Forelimb muscle (tissue), 1 donor: ENCODE measurements around the gene F12. TPM values are rescaled to one million over a fixed set of nuclear protein-coding genes. Genes with fewer than 3 reads are reported as not detected.

Experiments used
- DNase-seq: peaks from one replicate; pipeline ENCODE4 v3.0.0-alpha.2; 2013; ENCODE audit warnings: low read depth
- polyA plus RNA-seq: library from polyadenylated mRNA; unstranded; fragments of 120-200 nt; gene quantifications from one replicate; pipeline ENCODE4 v1.2.1, GENCODE V29; 2013; ENCODE audit not compliant: insufficient read length

F12 gene
- polyA plus RNA-seq: 0.52 TPM

DNA sequence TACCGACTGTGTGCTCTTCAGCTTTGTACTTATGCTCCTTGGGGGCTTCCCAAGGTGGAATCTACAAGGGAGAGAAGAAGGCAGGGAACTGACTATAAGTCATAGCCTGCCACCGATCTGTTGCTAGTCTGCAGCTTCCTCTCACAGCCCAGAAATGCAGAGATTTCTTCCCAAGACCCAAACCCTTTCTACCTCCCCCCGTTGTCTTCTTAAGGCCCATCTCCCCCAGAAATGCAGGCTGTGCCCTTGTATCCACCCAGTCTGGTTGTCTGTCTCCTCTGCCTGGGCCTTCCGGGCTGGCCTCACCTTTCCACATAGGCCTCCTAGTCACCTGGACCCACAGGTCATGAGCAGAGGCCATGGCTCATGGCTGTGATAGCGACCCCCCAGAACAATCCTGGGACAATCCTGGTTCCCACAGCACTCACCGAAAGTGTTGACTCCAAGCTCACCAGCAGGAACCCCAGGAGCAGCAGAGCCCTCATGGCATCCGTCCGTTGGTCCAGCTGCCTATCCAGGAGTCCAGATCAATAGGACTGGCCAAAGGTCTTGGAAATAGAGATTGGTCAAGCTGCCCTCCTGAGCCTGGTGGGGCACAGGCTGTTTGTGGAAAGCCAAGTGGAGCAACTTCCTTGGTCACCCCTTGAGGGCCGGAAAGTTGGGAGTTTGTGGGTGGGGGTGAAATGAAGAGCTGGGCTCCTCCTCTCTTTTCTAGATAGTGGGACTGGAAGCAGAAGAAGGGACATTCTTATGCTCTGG lies at the start of gene F12:
Gene F12, minus strand, starts transcription at position 522 of the 759 bp plus-strand sequence. Its CDS starts 37 bp downstream, at position 485.
- no peak for DNase-seq

DNA sequence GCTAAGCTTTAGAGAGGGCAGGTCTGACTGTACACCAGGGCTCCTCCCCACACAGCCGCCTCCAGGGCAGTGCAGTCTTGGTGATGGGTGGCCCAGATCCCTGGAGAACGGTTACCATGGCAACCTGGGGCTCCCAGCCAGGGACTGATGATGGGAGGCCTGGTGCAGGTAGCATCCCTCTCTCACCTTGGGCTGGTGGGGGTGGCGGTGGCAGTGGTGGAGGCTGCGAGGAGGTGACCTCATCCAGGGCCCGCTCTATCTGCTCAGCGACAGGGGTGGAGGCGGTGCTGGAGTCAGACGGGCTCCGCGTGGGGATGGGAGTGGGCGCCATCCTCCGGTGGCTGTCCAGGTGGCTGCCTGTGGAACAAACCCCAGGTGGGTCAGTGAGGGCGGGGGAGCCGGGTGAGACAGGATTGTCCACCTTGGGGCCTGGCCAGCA lies 49.6 kb upstream of the F12 start:
- DNase-seq: no peak

DNA sequence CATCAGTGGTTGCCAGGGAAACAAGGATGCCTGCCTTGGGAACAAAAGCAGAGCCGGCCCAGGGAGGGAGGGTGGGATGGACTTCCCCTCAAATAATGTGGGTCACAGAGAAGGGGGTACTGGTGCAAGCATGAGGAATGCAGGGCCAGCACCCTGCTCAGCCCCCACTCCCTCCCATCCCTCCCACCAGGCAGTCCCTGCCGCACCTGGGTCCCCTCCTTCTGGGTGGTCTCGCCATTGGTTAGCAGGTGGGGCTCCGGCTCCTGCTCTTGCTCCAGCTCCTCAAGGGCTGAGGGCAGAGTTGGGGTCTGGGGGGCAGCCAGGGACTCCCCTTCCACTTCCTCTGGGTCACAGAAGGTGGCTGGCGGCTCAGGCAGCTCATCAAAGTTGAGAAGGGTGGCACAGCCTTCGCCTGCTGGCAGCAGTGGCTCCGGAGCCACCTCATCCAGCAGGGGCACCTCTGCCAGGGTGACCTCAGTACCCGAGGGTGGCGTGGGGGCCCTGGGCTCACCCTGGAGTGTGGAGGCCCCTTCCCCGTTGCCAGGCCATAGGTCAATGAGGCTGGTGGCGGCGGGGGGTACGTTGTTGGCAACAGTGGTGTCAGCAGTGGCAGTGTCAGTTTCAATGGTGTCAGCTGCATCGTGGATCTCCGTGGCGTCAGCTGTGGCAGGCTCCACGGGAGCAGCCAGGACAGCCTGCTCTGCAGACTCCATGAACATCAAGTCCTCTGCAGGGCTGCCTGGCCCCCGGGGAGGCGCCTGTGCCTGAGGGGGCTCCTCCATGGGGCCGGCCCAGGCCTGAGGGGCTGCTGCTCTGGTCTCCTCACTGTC lies 48.7 kb upstream of the F12 start:
- DNase-seq: no peak

DNA sequence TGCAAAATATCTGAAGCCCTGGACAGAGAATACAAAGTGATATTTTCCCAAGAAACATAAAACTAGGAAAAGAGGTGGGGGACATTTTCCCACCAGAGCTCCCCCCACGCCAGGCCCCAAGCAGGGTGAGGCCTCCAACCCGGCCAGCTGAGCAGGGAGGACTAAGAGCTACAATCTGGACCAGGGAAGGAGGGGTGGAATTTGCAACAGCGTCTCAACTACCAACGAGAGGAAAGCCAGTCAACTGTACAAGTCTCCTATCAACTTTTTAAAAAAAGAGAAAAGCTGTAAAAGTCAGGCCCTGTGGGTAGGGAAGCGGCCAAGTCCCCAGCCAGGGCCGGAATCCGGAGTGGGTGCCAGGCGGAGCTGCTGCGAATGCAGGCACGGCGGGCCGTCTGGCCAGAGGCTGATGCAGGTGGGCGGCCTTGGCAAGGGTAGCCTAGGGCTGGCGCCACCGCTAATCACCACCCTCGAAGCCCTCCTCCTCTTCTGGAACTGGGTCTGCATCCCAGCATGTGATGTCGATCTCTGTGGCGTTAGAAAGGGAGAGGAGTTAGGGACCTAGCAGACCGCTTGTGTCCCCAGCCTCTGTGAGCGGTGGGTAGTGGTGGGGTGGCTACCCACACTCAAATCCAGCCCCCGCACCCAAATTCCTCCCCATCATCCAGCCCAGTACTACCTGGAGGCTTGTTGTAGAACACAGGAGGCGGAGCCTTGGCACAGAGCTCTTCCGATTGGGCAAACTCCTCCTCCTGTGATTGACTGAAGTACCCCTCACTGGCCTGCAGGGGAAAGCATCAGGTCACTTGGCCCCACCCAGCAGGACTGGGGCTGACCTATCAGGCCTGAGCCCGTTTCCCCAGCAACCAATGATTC lies 47.9 kb upstream of the F12 start:
- peak; percentile 74 for DNase-seq

DNA sequence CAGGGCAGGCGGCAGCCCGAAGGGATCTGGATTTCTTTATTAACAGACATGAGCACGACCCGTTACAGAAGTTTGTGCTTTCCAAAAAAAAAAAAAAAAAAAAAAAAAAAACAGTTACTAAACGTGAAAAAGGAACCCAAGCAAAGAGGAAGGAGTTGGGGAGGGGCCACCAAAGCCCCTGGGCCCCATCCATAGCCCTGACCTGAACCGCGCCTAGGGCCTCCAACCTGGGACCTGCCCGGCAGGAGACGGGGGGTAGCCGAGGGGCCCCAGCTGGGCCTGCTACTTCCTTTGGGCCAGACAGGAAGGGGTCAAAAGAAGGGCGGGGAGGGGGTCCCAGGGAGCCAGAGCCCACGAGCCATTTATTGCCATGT lies 47.2 kb upstream of the F12 start:
- no peak for DNase-seq

DNA sequence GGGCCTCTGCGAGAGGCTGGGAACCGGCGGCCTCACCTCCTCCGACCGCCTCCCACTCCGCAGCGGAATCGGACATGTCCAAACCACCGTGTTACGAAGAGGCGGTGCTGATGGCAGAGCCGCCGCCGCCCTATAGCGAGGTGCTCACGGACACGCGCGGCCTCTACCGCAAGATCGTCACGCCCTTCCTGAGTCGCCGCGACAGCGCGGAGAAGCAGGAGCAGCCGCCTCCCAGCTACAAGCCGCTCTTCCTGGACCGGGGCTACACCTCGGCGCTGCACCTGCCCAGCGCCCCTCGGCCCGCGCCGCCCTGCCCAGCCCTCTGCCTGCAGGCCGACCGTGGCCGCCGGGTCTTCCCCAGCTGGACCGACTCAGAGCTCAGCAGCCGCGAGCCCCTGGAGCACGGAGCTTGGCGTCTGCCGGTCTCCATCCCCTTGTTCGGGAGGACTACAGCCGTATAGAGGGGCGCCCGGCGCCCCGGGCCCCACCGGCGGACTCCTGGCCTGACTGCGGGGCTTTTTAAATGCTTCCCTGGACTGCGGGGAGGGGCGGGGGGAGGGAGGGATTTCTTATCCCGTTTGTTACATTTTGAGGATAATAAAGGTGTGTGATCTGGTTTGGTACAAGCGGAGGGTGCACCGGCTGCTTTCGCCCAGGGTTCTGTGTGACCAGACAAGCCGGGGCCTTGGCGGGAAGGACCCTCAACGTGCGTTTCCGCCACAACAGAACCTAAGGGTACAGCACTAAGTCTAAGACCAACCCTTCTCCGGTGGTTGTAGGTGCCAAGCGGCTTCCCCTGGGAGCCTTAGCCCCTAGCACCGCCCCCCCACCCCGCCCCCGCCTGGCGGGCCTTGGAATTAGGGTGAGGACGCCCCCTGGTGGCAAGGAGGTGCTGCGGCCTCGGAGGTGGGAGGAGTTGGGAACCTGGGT lies 46.6 kb upstream of the F12 start:
- DNase-seq: no peak

DNA sequence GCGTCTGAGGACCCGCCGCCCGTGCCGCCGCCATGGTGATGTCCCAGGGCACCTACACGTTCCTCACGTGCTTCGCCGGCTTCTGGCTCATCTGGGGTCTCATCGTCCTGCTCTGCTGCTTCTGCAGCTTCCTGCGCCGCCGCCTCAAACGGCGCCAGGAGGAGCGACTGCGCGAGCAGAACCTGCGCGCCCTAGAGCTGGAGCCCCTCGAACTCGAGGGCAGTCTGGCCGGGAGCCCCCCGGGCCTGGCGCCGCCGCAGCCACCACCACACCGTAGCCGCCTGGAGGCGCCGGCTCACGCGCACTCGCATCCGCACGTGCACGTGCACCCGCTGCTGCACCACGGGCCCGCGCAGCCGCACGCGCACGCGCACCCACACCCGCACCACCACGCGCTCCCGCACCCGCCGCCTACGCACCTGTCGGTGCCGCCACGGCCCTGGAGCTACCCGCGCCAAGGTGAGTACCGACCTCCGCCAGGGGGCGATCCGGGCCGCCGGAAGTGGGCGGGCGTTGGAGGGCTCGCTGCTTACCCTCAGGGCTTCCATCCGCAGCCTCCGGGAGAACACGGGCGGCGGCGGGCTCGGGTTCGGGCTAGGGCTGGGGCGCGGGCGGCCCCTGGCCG lies 45.8 kb upstream of the F12 start:
- no peak for DNase-seq

DNA sequence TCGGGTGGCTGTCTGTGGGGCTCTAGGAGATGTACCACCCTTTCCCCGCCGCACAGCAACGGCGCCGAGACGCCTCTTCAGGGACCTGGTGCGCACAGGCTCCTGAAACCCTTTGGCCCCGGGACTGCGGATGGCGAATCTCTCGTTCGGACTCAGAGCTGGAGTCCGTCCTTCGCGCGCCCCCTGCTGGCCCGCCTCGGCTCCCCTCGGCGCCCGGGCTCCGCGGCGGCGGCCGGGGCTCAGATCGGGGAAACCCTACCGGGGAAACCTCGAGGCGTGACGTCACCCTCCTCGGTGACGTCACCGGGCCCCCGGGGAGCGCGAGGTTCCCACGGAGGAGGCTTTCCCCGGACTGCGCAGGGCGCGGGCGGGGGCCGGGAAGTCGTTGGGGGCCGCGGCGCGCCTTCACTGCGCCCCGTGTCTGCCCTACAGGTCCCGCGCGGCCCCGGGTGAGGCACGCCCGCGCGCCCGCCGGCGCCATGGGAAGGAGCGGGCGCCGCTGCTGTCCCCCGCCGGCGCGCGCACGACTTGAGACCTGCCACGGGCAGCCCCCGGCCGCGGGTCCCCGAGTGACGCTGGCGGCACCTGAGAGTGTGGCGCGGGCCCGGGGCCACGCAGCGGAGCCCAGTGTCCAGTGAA lies 45.2 kb upstream of the F12 start:
- no peak for DNase-seq

DNA sequence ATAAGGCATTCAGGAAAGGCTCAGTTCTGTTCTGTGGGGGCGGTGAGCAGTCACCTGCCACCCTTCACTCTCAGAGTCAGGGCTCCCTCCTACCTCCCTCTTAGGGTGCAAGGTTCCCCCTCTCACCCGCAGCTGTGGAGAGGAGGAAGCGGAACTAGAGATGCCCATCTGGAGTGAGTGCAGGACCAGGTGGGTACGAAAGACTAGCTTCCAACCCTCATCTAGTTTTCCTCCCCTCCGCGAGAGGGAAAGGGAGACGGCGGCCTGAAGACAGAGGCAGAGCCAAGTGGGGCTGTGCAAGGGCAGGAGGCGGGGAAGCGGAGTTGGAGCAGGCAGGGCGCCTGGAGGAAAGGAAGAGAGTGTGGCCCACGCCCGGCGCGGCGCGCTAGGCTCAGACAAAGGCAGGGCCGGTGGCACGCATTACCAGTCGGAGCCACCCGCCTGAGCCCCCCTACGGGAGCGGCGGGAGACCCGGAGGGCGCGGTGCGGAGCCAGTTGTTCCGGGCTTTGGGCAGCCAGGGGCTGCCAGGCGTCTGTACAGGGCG lies 44.6 kb upstream of the F12 start:
- DNase-seq: no peak

DNA sequence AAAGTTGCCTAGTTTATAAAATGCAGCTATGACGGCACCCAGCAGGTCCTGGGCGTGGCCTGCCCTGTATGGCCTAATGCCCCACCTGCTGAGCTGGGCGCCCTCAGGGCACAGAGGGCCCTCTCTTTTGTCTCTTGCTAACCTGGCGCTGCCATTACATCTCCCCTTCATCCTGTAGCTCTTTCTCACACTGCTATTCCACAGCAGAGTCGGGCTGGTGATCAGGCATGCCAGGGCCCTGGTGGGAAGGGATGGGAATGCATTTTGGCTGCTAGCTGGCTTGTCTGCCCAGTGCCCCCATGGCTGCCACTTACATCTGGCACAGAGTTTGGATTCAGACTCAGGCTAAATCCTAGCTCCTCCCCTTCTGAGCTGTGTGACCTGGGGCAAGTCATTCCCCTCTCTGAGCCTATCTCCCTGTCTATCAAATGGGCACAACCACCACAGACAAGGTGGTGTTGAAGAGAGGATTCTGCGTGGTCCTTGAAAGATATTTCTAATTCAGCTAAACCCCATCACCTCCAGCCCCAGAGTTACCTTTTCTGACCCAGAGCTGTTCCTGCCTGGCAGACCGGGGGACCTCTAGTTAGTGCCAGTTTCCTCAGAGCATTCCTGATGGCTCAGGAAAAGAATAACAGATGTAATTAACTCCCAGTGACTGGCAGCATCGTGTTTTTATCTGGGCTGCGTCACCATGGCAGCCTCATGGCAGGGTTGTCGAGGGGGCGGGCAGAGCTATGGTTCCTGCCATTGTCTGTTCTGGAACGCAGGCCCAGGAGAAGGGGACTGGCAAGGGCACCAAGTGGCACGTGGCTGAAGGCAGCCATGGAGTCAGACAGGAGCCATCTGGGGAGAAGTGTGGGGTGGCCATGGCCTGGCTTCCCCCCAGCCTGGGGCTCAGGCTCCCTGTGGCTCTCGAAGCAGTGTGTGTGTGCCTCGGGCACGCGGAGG lies 43.6 kb upstream of the F12 start:
- DNase-seq: no peak

DNA sequence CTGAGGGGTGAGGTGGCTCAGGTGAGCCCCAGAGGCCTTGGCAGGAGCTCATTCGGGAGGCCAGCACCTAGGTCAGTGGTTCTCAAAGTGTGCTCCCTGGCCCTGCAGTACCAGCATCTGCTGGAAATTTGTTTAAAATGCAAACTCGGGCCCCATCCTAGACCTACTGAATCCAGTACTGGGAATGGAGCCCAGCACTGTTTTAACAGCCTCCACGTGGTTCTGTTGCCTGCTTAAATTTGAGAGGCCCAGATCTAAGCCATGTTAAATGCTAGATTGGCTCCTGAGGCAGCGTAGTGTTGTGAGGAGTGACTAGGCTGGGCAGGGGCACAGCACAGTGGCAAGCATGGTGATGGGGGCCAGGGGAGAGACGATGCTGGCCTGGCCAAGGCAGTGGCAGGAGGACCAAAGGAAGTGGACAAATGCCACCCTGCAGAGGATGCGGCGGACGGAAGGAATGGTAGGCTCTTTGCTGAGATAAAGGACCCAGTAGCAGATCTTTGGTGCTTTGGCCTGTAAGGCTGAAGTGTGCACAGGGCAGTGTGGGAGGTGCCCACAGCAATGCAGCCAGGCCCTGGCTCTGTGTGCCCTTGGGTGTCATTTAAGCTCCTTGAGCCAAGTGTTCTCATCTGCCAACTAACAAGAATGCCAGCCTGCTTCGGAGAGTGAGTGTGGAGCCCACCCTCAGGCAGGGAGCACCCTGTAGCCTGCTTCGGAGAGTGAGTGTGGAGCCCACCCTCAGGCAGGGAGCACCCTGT lies 41.5 kb upstream of the F12 start:
- DNase-seq: no peak

DNA sequence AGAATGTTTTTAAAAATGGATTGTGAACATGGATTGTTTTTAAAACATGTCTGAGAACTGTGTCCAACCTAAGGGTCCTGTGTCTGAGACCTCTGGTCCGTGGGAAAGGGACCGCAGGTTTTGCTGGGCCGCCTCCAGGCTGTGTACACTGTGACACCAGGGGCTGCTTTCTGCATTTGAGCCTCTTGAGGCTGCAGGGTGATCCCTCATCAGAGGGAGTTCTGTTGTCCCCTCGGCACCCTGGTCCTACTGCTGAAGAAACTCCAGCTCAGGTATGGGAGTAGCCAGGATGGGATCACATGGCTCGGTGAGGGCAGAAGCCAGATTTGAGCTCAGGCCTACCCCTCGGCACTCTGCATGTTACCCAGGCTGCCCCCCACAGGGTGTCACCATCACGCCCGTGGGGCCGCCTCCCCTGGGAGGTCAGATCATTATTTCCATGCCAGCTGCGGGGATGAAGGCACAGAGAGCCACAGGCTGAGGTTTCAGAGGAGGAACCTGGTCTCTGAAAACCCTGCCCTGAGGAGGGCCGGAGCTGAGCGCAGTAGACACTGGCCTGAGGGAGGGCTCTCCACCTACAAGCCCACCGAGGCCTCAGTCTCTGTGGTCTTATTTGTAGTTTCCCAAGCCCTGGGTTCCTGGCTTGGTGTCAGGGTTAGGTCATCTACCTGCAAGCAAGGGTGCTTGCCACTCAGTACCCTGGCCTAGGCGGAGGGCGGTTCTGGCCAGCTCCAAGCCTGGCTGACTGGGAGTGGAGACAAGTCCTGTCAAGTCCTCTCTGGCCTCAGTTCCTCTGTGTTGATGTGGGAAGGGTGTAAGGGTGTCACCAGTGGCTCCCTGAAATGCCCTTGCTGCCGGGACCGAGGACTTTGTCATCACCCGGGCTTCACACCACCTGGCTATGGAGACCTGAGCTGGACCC lies 40.0 kb upstream of the F12 start:
- no peak for DNase-seq

DNA sequence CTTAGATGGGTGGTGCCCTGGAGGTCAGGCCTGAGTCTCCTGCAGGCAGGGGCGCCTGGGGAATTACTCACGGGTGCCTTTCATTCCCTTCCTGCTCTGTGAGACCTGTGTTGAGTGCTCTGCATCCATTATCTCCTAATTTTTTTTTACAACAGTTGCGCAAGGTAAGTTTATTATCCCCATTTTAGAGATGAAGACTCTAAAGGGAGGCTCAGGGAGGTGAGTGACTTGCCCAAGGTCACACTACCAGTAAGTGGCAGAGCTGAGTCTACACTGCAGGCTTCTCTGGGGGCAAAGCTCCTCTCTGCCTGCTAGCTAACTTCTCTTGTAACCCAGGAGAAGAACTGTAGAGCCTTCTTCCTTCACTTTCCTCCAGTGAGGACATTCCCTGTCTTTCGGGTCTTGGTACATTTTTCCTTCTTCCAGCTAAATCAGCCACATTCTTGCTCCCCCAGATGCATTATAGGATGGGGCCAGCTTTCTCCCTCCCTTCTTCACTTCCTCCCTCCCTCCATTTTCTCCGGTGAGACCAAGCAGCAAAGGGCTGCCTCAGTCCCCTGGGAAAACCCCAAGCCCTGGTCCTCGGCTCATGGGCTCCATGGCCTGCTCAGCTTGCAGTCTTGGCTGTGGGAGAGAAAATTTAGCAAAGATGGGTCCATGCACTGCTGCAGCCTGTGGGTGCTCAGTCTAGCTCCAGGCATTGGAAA lies 39.0 kb upstream of the F12 start:
- DNase-seq: no peak

DNA sequence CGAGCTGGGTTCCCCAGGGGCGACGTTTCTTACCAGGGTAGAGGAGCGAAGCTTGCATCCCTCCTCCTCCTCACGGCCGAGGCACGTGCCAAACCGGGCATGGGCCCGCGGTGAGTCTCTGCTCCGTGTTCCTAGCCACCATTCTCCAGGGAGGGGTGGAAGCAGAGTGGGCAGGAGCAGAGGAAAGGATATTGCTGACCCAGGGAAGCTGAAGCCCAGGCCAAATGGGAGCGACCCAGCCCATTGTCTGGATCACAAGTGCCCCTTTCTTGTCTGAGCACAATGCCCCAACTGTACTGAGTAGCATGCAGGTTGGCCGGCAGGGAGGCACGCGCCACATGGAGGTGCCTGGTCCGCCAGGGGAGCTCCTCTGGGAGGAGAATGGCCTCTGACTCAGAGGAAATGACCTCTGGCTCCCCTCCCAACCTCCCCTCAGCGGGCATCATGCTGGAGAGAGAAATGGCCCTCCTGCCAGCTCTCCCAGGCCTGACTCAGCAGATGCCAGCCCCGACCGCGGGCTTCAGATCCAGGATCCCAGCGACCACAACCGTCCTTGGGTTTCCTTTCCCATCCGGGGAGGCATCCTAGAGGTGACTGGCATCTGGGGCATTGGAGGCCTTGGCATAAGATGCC lies 38.4 kb upstream of the F12 start:
- DNase-seq: no peak

DNA sequence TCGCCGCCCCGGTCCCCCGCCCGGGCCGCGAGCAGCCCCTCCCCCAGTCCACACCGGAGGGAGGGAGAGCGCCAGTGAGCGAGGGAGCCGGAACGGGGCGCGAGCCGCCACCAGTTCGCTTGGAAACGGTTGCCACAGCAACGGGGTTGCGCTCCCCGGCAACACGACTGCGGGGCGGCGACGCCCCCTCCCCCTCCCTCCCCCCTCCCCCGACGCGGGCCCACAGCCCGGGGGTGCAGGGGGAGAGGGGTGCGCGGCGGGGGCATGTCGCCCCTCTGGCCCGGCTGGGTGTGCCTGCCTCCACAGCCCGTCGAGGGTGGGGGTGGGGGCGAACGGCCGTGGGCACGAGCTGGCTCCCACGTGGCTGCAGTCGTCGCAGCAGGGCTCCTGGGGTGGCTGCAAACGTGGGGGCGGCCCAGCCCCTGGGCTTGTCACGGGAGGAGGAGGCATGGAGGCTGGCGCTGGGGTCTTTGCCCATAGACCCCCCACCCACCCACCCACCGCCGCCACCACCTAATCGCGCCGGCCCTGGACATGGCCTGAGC lies 37.8 kb upstream of the F12 start:
- DNase-seq: no peak
